GM13976 (cell line): ENCODE data around the gene HECW1.

Source experiments
- DNase-seq: peaks from one replicate; pipeline ENCODE4 v3.0.0; 2012; ENCODE audit warnings: low spot score
- in situ Hi-C: fragments of 300-500 bp; cut with MboI; formaldehyde crosslinking; loops from one replicate; pipeline ENCODE4 v1.12.0; 2022; ENCODE audit warnings: low sequenced_read_pairs, mixed read lengths, inconsistent platforms; ENCODE audit not compliant: unreplicated experiment
- TF ChIP-seq, protein P1 (sequence below): IDR thresholded peaks from 2 replicates; pipeline ENCODE4 v1.5.1; 2012; ENCODE audit warnings: borderline replicate concordance, mild to moderate bottlenecking; ENCODE audit not compliant: insufficient read depth; ENCODE audit errors: extremely low read depth, missing control alignments, control extremely low read depth

Gene HECW1

DNA sequence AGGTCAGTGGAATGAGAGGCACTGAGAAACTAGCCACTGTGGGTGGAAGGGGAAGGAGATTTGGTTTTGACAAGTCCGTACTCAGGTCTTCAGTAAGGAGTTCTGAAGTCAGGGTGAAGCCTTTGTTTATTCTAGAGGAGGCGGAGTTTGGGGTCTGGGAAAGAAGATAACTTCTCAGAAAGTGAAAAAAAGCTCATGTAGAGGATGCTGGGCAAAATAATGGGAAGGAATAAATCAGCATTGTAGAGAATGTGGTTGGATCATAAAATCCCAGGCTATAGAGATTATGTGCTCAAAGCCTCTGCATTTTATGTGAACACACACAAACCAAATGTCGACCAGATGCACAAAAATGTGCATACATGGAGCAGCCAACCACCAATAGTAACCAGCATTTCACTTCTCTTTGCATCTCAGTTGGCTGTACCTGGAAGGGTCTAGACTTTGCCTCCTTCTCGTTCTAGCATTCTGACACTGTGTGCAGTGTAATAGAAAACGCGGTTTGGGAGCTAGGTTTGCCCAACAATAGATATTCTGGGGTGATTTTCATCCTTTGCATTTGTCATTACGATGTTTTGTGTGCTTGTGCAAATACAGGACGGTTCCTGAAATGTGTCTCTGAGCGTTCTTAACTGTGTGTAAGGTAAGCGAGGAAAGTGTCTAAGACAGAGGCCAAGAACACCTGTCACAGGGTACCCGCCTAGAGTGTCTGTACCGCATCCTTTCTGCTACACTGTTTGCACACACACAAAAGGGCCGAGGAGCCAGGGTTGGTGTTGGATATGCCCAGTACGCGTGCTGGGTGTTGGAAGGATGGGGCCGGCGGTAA lies 603 bp upstream of the HECW1 start:
- peak; percentile 21 for DNase-seq
- TF ChIP-seq, protein P1, sequence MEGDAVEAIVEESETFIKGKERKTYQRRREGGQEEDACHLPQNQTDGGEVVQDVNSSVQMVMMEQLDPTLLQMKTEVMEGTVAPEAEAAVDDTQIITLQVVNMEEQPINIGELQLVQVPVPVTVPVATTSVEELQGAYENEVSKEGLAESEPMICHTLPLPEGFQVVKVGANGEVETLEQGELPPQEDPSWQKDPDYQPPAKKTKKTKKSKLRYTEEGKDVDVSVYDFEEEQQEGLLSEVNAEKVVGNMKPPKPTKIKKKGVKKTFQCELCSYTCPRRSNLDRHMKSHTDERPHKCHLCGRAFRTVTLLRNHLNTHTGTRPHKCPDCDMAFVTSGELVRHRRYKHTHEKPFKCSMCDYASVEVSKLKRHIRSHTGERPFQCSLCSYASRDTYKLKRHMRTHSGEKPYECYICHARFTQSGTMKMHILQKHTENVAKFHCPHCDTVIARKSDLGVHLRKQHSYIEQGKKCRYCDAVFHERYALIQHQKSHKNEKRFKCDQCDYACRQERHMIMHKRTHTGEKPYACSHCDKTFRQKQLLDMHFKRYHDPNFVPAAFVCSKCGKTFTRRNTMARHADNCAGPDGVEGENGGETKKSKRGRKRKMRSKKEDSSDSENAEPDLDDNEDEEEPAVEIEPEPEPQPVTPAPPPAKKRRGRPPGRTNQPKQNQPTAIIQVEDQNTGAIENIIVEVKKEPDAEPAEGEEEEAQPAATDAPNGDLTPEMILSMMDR: no peak
- in situ Hi-C loops: no loop called here

DNA sequence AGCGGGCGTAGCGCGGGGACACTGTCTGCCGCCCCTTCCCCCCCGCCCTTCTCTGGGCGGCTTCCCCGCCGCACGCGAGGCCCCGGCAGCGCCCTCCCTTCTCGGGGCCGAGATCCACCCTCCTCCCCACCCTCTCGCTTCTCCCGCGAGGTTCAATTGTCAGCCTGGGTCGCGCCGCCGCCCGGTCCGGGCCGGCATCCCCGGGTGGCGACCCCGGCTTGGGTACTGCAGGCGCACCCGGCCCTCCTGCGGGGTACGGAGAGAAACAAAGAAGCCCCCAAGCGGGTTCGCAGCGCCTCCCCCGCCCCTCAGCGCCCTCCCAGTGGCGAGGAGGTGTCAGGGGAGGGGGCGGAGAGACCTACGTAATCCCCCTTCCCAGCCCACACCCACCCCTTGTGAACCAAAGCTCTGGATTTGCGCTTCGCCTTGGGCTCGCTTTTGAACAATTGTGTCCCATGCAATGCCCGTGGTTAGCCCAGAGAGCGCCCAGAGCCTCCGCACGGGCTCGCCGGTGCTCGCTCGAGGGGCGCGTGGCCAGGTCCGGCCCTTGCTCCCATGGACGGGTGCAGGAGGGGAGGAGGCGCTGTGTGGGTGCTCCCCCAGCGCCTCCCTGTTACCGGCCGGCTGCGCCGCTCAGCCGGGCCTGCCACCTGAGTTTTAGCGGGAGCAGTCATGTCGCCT lies 634 bp downstream of the HECW1 start:
- in situ Hi-C loops: no loop called here
- TF ChIP-seq, protein P1: no peak

DNA sequence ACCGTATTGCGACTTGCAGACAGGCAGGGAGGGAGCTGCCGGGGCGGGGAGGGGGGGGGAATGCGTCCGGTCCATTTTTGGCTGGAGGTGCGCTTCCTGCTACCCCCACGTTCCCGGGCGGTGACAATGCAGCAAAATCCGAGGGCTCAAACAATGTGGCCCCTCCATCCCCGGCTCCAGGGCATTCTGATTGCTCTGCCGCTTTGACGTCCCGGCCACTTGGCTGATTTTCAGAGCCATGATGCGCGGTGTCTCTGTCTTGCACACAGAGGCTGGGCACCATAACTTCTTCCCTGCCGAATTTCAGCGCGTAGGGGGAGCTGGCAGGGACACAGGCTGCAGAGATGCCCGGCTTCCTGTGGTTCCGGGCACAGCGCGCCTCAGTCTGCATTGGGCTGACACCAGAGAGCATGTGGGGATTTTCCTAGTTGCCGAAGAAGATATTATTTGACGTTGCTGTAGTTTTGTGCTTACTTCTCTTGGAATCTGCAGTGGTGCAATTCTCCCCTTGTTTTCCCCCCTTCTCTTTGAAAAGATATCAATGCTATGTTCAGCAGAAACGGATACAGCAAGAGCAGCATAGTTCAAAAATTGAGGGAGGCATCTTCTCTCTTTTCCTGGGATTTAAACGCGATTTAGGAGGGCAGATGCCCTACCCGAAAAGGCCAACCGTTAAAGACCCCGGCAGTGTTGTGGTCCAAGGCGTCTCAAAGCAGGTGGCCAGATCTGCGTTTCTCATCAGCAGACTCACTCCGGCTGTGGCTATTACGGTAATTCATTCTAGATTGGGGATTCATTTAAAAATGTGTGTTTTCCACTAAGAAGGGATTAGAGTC lies 1.4 kb downstream of the HECW1 start:
- TF ChIP-seq, protein P1: no peak
- in situ Hi-C loops: no loop called here
- DNase-seq: no peak

More for the DNA sequence above, 634 bp downstream of the HECW1 start:
- DNase-seq: peak; percentile 56

DNA sequence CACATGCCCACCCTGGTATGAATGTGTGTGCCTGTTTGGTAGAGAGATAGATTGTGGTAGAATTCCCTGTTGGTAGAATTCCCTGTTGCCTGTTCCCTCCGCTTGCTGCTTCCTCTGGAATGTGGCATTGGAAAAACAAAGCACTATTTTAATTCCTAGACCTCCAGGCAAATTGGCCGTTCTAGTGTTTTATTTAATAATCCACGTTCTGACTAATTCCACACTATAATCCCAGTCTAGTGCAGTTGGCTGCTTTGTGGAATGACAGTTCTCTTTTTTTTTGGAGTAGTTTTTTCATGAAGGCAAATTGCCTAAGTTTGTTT lies 2.0 kb downstream of the HECW1 start:
- in situ Hi-C loops: no loop called here
- TF ChIP-seq, protein P1: no peak
- DNase-seq: no peak

DNA sequence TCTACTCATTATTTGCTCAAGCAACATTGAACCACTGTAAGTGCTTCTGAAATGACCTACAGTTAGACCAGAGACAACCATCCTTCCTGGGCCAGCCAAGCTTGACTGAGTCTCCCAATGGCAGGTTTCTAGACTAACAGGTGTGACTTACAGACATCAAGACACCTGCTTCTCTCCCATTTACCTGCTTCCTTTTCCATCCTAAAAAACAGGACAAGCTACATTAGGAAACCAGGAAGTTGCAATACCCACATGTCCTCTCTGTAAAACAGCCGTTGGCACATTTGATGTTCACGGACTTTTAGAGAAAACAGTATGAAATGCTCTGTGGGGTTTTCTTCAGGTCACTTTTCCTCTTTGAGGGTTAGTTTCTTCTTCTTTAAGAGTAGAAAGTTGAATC lies 4.0 kb downstream of the HECW1 start:
- DNase-seq: no peak
- in situ Hi-C loops: no loop called here
- TF ChIP-seq, protein P1: no peak

DNA sequence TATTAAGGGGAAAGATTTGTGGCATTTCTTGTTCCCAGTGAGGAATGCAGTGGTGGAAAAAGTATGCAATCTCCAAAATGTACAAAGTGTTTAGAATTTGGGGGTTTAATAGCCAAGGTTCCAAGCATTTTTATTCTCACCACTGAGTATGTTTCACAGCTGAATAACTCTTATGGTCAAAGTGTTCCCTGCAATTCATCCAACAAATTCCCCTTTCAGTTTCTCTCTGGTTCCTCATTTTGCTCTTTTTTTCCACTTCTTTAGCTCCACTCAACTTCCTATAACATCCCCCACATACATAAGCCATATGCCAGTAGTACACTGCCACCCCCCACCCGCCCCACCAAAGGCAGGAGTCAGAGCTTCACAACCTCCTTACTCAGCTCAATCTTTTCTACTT lies 4.6 kb downstream of the HECW1 start:
- no peak for DNase-seq
- TF ChIP-seq, protein P1: no peak
- in situ Hi-C loops: no loop called here
